Skeletal muscle tissue (tissue), 4 donors: ENCODE measurements around the gene HOXA13. TPM values are rescaled to one million over a fixed set of nuclear protein-coding genes. Genes with fewer than 3 reads are reported as not detected.
A peak's percentile ranks its signal among the peaks of the same experiment; 100 is the strongest.

ENCODE experiments used
- H3K27ac ChIP-seq: one replicate; pipeline ENCODE4 v1.7.0; 2013; ENCODE audit warnings: mild to moderate bottlenecking, low read depth, low read length, inconsistent platforms
- H3K27me3 ChIP-seq, 3 donors: one replicate each; pipeline ENCODE4 v1.7.0; 2013; ENCODE audit warnings: low read length in 3 of 3; ENCODE audit not compliant: control insufficient read depth in 3 of 3, insufficient read depth in 3 of 3
- H3K36me3 ChIP-seq, 3 donors: one replicate each; pipeline ENCODE4 v1.7.0; 2013; ENCODE audit warnings: low read length in 3 of 3; ENCODE audit not compliant: control insufficient read depth in 3 of 3, insufficient read depth in 3 of 3
- H3K4me1 ChIP-seq, 3 donors: one replicate each; pipeline ENCODE4 v1.7.0; 2013; ENCODE audit warnings: low read length in 3 of 3, mild to moderate bottlenecking in 3 of 3; ENCODE audit not compliant: control insufficient read depth in 3 of 3, insufficient read depth in 3 of 3
- H3K4me3 ChIP-seq, 3 donors: one replicate each; pipeline ENCODE4 v1.7.0; 2013; ENCODE audit warnings: low read length in 3 of 3
- H3K9ac ChIP-seq, 3 donors: one replicate each; pipeline ENCODE4 v1.7.0; 2013; ENCODE audit warnings: low read length in 3 of 3, mild to moderate bottlenecking in 3 of 3, moderate library complexity in 2 of 3, low read depth in 1 of 3
- H3K9me3 ChIP-seq, 3 donors: one replicate each; pipeline ENCODE4 v1.7.0; 2013; ENCODE audit warnings: low read length in 3 of 3; ENCODE audit not compliant: control insufficient read depth in 3 of 3
- total RNA-seq: library from RNA; depleted of rRNA; stranded (reverse); fragments of >200 nt; gene quantifications from one replicate; pipeline ENCODE4 v1.2.3, GENCODE V29; 2014
- donor health status: Osteomylitis.

Gene HOXA13
- total RNA-seq, 1 donor from 2014 or later, result 0.52 TPM

- peaks cover 48 to 56% (median 49%) of the 10 kb centered on the region in 3 donors for H3K27me3 ChIP-seq
- no peaks in the 10 kb centered on the region for H3K36me3 ChIP-seq
- H3K9me3 ChIP-seq, result no peaks in the 10 kb centered on the region
- no peak overlapping the region for H3K27ac ChIP-seq
- peaks cover 7 to 11% (median 9%) of the 10 kb centered on the region in 3 donors for H3K4me1 ChIP-seq
- H3K4me3 ChIP-seq, result peak overlapping the region; percentile 58 to 65 (median 59)
- H3K9ac ChIP-seq, result peak overlapping the region in 2 of 3 donors; percentile 45 to 56
Measured at GRCh38 chr7:27235387-27236311, 35.8 kb upstream of the HOXA13 start.

GRCh38 chr7:27229448-27229847 is 29.6 kb upstream of the HOXA13 start:
- Histone ChIP-seq H3K27ac (no peak overlapping the region), H3K9me3 (no peaks in the 10 kb centered on the region), H3K4me3 (no peak overlapping the region), H3K9ac (no peak overlapping the region), H3K27me3 (peaks cover 22 to 26% (median 26%) of the 10 kb centered on the region in 3 donors), H3K36me3 (no peaks in the 10 kb centered on the region), H3K4me1 (peaks cover 0 to 4% (median 4%) of the 10 kb centered on the region in 3 donors)

DNA sequence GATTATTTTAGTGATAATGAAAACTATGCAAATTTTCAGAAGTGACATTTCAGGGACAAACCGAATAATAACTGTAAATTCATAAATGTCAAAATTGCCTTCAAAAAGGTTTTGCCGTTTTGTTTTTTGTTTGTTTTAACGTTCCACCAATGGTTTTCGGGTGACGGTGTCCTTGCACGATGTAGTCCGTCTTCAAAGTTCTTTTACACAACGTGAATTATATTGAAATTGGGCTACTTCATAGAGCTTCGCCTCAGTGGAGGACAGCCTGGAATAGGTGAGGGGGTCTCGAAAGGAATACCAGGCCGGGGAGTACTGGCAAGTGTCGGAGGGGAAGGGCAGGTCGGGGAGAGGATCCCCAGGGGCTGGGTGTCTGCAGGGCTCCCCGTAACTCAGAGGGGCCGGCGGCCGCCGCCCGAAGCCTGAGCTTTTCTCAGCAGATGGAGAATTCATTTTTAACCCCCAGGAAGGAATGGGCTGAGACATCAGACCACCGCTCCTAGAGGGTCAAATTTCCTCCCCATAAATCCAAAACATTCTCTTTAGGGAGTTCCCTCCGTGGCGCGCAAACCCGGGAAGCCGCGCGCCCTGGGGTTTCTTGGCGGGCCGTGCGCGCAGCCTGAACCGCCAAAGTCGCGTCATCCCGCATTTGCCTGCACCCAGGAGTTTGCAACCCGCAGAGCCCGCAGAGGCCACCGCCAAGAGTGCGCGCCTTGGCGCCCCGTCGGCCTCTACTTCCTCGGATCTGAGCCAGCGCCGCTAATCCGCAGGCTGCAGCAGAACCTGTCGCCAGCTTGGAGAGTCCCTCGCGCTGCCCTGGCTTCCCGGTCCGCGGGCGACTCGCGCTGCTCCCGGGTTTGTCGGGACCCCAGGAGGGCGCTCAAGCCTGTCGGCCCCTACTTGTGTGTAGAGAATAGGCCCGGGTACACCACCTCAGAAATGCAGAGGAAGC is 25.4 kb upstream of the HOXA13 start:
- H3K27me3 ChIP-seq, result peaks cover 38 to 58% (median 49%) of the 10 kb centered on the region in 3 donors
- H3K4me1 ChIP-seq, result peaks cover 0 to 4% (median 4%) of the 10 kb centered on the region in 3 donors
- no peak overlapping the region for H3K27ac ChIP-seq
- H3K4me3 ChIP-seq, result peak overlapping the region in 1 of 3 donors; percentile 32
- H3K9me3 ChIP-seq, result no peaks in the 10 kb centered on the region
- H3K9ac ChIP-seq, result no peak overlapping the region
- no peaks in the 10 kb centered on the region for H3K36me3 ChIP-seq

DNA sequence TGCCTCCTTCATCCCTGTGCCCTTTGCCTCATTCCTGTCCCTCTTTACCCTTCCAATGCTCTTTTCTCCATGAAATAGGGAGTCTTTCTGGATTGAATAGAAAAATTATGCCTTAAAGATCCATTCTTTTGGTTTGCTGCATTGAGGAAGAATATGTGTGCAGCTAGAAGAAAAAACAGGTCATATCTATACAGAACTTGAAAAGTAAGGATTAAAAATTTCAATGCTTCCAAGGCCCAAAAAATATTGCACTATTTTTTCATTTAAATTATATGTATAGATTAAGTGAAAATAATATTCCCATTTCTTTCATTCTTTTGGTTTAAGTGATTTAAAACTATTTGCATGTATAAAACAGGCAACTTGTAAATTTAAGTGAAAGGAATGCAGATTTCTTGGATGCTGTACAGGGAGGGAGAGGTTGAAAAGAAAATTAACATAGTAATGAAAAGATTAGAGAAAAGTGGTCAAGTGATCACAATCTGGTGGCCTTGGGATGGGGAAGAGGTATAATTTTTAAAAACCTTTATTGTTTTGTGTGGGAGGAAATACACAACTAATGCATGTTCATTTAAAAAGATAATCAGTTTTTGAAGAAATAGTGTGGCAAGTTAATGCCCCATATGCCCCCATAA is 24.2 kb upstream of the HOXA13 start:
- Histone ChIP-seq H3K36me3 (no peaks in the 10 kb centered on the region), H3K9ac (no peak overlapping the region), H3K27me3 (peaks cover 44 to 65% (median 57%) of the 10 kb centered on the region in 3 donors), H3K4me3 (no peak overlapping the region), H3K4me1 (peaks cover 0 to 4% (median 4%) of the 10 kb centered on the region in 3 donors), H3K27ac (no peak overlapping the region), H3K9me3 (no peaks in the 10 kb centered on the region)

DNA sequence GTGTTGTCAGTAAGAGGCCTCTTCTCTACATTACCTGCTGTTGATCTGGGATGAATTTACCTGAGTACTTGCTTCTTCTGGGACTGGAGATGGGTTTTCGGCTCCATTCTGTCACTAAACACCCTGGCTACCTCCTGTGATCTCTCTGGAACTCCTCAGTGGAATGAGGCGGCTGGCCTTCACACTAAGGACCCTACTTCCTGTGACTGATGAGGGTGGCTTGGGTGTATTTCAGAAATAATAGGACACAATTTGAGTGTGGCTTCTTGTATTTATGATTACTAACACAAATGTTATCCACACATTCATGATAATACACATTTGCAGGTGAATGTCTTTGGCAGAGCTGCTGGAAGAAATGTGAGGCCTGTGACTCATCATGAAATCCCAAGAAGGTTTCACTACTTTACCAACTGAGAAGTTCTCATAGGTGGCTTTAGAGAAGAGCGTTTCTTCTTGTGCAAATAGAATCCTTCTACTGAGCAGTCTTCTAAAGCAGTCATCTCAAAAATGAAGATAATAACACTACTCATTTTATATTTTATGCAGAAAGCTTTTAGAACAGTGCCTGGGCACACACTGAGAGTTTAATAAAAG is 21.4 kb upstream of the HOXA13 start:
- no peaks in the 10 kb centered on the region for H3K36me3 ChIP-seq
- peaks cover 40 to 59% (median 54%) of the 10 kb centered on the region in 3 donors for H3K27me3 ChIP-seq
- H3K4me1 ChIP-seq, result peaks cover 0 to 4% (median 4%) of the 10 kb centered on the region in 3 donors
- H3K9ac ChIP-seq, result no peak overlapping the region
- H3K27ac ChIP-seq, result no peak overlapping the region
- no peaks in the 10 kb centered on the region for H3K9me3 ChIP-seq
- no peak overlapping the region for H3K4me3 ChIP-seq

- no peaks in the 10 kb centered on the region for H3K9me3 ChIP-seq
- no peak overlapping the region for H3K9ac ChIP-seq
- H3K27ac ChIP-seq, result no peak overlapping the region
- H3K4me3 ChIP-seq, result no peak overlapping the region
- peaks cover 34 to 53% (median 47%) of the 10 kb centered on the region in 3 donors for H3K27me3 ChIP-seq
- H3K36me3 ChIP-seq, result no peaks in the 10 kb centered on the region
- peaks cover 0 to 3% (median 2%) of the 10 kb centered on the region in 3 donors for H3K4me1 ChIP-seq
Measured at GRCh38 chr7:27220440-27220955, 20.6 kb upstream of the HOXA13 start.

DNA sequence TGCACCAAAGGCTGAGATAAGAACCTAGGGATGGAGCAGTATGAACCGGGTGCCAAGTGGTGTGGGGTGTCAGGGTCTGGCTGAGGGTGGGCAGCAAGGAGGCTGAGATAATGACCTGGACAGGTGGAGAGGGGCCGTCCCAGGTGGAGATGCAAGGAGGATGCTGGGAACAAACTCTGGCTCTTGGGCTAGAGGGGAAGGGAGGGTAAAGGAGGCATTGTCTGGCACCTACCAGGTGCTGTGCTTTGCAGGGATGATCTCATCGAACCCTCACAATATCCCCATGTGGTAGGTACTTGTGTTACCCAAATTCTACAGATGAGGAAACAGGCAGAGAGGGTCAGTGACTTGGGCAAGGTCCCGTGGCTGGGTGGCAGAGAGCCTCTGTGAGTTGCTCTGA is 19.9 kb upstream of the HOXA13 start:
- H3K9ac ChIP-seq, result no peak overlapping the region
- H3K36me3 ChIP-seq, result no peaks in the 10 kb centered on the region
- no peaks in the 10 kb centered on the region for H3K4me1 ChIP-seq
- peaks cover 27 to 46% (median 41%) of the 10 kb centered on the region in 3 donors for H3K27me3 ChIP-seq
- H3K4me3 ChIP-seq, result no peak overlapping the region
- no peaks in the 10 kb centered on the region for H3K9me3 ChIP-seq
- no peak overlapping the region for H3K27ac ChIP-seq

GRCh38 chr7:27217951-27218350 is 18.1 kb upstream of the HOXA13 start:
- H3K36me3 ChIP-seq, result no peaks in the 10 kb centered on the region
- H3K27ac ChIP-seq, result no peak overlapping the region
- H3K27me3 ChIP-seq, result peaks cover 26 to 53% (median 39%) of the 10 kb centered on the region in 3 donors
- no peaks in the 10 kb centered on the region for H3K4me1 ChIP-seq
- H3K4me3 ChIP-seq, result no peak overlapping the region
- H3K9ac ChIP-seq, result no peak overlapping the region
- H3K9me3 ChIP-seq, result no peaks in the 10 kb centered on the region

- Histone ChIP-seq H3K27me3 (peaks cover 34 to 59% (median 38%) of the 10 kb centered on the region in 3 donors), H3K36me3 (no peaks in the 10 kb centered on the region), H3K27ac (no peak overlapping the region), H3K9me3 (no peaks in the 10 kb centered on the region), H3K9ac (no peak overlapping the region), H3K4me3 (no peak overlapping the region), H3K4me1 (peaks cover 4% of the 10 kb centered on the region in 3 donors)
Measured at GRCh38 chr7:27215356-27215755, 15.5 kb upstream of the HOXA13 start.
